GM12801 (cell line): ENCODE results near the gene CCDC69.

Experiments used
- TF ChIP-seq, protein P1 (sequence below): IDR thresholded peaks from one replicate; pipeline ENCODE4 v1.5.1; 2011; ENCODE audit warnings: control low read depth; ENCODE audit not compliant: insufficient read length; ENCODE audit errors: extremely low read depth

Gene CCDC69

DNA sequence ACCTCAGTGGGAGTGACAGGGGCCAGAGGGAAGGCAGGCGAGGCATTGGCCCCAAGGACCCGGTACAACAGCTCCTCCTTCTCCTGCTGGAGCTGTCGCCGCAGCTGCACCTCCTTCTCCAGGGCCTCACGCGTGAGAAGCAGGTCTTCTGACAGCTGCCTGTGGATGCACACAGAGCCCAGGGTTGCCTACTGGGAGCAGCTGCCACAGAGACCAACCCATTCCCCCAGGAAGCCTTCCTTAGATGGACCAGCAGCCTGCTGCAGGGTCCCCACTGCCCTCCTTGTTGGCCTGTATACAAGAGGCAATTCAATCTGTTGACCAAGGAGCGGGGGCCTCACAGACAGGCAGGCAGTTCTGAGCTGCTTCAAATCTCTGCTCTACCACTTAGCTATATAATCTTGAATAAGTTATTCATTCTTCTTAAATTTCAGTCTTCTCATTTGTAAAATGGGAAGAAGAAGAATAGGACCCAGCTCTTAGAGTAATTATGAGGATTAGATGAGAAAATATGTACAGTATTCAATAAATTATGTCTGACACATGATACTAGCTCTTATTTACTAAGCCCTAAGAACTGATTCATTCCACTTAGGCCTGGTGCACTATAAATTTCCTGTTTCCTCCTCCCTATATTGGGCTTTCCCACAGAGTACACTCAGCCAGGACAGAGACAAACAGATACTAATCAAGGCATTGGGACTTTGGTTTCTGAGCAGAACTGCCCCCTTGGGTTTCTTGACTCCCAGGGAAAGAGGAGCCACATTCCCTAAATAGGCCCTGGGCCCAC is 40.2 kb downstream of the CCDC69 start:
- TF ChIP-seq, protein P1, sequence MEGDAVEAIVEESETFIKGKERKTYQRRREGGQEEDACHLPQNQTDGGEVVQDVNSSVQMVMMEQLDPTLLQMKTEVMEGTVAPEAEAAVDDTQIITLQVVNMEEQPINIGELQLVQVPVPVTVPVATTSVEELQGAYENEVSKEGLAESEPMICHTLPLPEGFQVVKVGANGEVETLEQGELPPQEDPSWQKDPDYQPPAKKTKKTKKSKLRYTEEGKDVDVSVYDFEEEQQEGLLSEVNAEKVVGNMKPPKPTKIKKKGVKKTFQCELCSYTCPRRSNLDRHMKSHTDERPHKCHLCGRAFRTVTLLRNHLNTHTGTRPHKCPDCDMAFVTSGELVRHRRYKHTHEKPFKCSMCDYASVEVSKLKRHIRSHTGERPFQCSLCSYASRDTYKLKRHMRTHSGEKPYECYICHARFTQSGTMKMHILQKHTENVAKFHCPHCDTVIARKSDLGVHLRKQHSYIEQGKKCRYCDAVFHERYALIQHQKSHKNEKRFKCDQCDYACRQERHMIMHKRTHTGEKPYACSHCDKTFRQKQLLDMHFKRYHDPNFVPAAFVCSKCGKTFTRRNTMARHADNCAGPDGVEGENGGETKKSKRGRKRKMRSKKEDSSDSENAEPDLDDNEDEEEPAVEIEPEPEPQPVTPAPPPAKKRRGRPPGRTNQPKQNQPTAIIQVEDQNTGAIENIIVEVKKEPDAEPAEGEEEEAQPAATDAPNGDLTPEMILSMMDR, result no peak

DNA sequence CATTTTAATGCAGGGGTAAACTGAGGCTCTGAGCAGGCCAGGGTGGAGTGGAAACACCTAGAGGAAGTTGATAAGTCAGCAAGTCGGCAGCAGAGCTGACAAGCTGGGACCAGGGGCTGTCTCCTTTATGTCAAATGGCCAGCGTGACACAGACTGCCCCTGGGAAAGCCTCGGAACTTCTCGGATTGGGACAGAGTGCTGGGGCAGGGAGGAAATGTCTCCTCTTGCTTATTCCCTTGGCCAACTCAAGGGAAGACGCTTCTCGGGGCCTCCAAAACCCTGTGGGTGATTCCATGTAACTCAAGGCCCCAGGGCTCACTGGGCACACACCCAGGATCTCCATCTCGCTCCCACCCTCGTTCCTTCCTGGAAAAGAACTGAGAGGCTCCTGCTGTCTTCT is 40.9 kb downstream of the CCDC69 start:
- TF ChIP-seq, protein P1, result no peak

DNA sequence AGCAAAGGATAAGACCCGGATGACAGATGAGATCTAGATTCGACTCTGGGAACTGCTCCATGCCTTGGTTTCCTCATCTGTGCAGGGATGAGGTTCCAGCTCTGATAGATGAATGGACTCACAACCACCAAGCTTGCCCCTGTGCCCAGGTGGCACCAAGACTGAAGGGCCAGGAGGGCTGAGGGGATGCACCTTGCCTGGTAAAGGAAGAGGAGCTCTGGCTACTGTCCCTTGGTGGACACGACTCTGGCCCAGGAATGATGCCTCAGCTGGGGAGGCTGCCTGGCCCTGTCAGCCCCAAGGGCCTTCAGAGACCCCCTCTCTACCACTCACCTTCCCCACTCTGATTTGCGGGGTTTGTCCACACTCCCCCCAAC is 41.4 kb downstream of the CCDC69 start:
- TF ChIP-seq, protein P1, result no peak

DNA sequence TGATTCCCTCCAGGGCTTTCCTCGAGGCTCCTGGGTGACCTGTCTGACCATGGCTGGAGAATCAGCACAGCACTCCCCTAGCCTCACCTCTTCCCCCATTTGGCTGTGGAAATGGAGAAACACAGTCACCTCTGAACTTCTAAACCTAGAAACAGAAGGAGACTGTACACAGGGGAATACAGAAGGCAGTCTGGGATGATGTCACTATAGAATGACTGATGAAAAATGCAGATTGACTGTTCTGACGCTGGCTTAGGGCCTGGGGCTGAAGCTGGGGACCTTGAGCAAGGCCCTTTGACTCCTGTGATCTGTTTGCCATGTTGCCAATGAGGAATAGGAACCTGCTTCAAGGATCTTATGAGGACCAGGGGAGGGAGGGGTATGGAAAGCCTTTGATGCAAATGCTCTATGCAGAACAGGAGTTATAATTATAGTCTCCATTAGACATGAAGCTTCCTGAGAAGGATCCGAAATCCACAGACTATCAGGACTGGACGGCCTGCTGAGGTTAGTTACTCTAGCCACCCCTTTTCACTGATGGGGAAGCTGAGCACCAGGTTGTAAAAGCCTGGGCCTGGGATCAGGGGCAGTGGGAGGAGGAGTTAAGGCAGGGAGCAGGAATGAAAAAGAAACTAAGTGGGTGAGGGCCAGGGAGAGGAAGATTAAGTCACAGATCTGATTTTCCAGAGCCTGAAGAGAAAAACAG is 41.9 kb downstream of the CCDC69 start:
- TF ChIP-seq, protein P1, result no peak

DNA sequence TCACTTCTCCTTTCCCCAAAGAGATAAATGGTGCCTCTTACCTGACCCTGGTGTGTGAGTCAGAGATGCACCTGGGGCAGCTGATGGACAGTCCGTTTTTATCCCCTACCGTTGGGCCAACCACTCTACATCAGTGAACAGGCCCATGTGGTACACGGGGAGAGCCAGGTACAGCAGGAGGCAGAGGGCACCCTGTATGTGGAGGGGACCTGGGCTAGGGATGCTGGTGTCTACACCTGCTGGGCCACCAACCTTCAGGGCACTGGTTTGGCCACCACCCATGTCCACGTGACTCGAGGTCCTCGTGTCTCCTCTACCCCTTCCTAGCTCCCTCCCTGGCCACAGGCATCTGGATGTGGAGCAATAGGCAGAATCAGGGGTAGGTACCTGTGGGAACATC is 43.6 kb downstream of the CCDC69 start:
- TF ChIP-seq, protein P1, result no peak

DNA sequence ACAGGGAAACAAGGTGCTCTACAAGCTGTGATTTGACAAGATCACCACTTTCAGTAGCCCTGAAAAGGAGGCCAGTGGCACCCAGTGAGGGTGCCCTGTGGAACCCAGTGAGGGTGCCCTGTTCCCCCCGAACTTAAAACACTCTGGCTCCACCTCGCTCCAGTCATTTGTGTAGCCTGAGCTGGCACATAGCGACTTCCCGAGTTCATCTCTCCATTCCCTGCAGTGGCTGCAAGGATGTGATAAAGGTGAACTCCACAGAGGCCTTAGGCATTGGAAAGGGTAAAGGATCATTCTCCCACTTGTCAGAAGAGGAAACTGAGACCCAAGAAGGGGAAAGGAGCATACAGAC is 44.4 kb downstream of the CCDC69 start:
- TF ChIP-seq, protein P1, result no peak

DNA sequence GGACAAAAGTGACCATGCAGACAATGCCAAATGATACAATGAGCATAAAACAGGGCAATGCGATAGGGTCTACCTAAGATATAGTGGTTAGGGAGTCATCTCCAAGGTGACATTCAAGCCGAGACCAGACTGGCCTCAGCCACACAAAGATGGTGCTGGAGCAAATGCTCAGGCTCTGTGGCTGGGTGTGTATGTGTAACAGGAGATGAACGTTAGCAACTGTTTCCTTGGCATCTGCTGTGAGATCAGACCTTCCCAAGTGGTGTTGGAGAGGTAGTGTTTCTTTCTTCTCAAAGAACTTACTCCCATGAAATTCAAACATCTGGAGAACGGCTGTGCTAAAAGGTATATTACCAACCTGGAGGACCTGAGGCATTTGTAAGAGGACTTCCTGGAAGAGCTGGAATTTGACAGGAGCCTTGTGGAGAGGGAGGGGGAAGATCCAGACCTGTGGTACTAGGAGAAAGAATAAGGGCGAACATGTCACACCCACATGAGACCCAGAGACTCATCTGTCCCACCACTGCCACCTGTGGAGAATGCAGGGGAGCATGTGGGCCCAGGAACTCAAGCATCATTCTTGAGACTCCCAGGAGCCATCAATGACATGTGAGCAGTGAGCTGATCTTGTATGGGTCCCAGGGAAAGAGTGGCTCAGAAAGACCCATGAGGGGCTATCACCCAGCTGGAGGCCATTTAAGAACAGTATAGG is 45.0 kb downstream of the CCDC69 start:
- TF ChIP-seq, protein P1, result no peak
